K562 (cell line): ENCODE measurements around the gene SLC25A51. TPM values are rescaled to one million over a fixed set of nuclear protein-coding genes. Genes with fewer than 3 reads are reported as not detected.

Experiments
- ATF7 ChIP-seq: fragments of 450-650 bp; IDR thresholded peaks from 2 replicates; pipeline ENCODE4 v1.7.1; 2014; ENCODE audit warnings: mild to moderate bottlenecking, moderate library complexity
- CCAR2 ChIP-seq: fragments of 200-400 bp; formaldehyde crosslinking; IDR thresholded peaks from 2 replicates; pipeline ENCODE4 v1.6.1; 2017; ENCODE audit warnings: mild to moderate bottlenecking, low read depth, low read length
- CHAMP1 ChIP-seq: fragments of 450-650 bp; IDR thresholded peaks from 2 replicates; pipeline ENCODE4 v1.6.1; 2016; ENCODE audit warnings: mild to moderate bottlenecking
- CHD7 ChIP-seq: fragments of 200-600 bp; sonication (generic); IDR thresholded peaks from one replicate; pipeline ENCODE4 v1.6.1; 2012; ENCODE audit warnings: mild to moderate bottlenecking, low read depth, low read length, inconsistent platforms
- ERF ChIP-seq: fragments of 450-650 bp; formaldehyde crosslinking; IDR thresholded peaks from 2 replicates; pipeline ENCODE4 v1.4.0; 2020; ENCODE audit warnings: mild to moderate bottlenecking, mixed read lengths
- ESRRB ChIP-seq: fragments of 250-450 bp; sonication (Bioruptor Pico); IDR thresholded peaks from 2 replicates; pipeline ENCODE4 v1.5.0; 2020; ENCODE audit warnings: mild to moderate bottlenecking, moderate library complexity, borderline replicate concordance
- JUN ChIP-seq, 2 experiments: sonication (generic) in 1 of 2; formaldehyde crosslinking in 1 of 2; IDR thresholded peaks; 2 replicates each; pipeline versions ENCODE4 v1.6.1 to v1.8.0; 2012 to 2022; ENCODE audit warnings: borderline replicate concordance in 2 of 2, mild to moderate bottlenecking in 2 of 2, improper control_type of control experiment in 1 of 2, low read depth in 1 of 2, low read length in 1 of 2, missing genetic modification reagents in 1 of 2
- MEIS2 ChIP-seq: fragments of 450-650 bp; IDR thresholded peaks from 2 replicates; pipeline ENCODE4 v1.6.1; 2014; ENCODE audit warnings: mild to moderate bottlenecking; ENCODE audit not compliant: partially characterized antibody
- PHB ChIP-seq: fragments of 250-450 bp; sonication (Bioruptor Pico); IDR thresholded peaks from 2 replicates; pipeline ENCODE4 v1.5.0; 2021
- POLR2B ChIP-seq: fragments of 450-650 bp; IDR thresholded peaks from 2 replicates; pipeline ENCODE4 v1.6.1; 2018; ENCODE audit warnings: low read depth; ENCODE audit not compliant: partially characterized antibody
- RAD21 ChIP-seq, 2 experiments: fragments of 250-450 bp in 1 of 2; fragments of 450-650 bp in 1 of 2; sonication (Bioruptor Pico) in 1 of 2; formaldehyde crosslinking in 1 of 2; IDR thresholded peaks in 1 of 2; conservative IDR thresholded peaks in 1 of 2; 2 replicates each; pipeline versions ENCODE4 v1.4.0 to v1.8.0; 2020 to 2022; ENCODE audit warnings: mild to moderate bottlenecking in 2 of 2, moderate library complexity in 1 of 2
- ZNF146 ChIP-seq: IDR thresholded peaks from one replicate; pipeline ENCODE4 v1.6.1; 2018; ENCODE audit warnings: missing compliant biosample characterization; ENCODE audit not compliant: unreplicated experiment
- ZNF282 ChIP-seq: sonication (generic); formaldehyde crosslinking; IDR thresholded peaks from 2 replicates; pipeline ENCODE4 v1.8.1; 2023; ENCODE audit warnings: missing genetic modification reagents
- polyA plus RNA-seq, 8 experiments: library from polyadenylated mRNA; depleted of rRNA in 4 of 8; stranded (reverse) in 5 of 8; unstranded in 3 of 8; fragments of >200 nt; fragmentation: Nextera tagmentation in 2 of 8; fragmentation: Illumina TruSeq in 1 of 8; extraction: Ambion mirVana in 2 of 8; extraction: Trizol in 1 of 8; gene quantifications; 2 replicates each; pipeline versions ENCODE4 v1.2.1 to v1.2.3, GENCODE V29; 2011 to 2014; ENCODE audit warnings: inconsistent platforms in 1 of 8, missing spikeins in 1 of 8
- total RNA-seq, 7 experiments: library from RNA; depleted of rRNA in 6 of 7; stranded (reverse); fragments of >200 nt in 6 of 7; fragmentation: Illumina TruSeq in 2 of 7; extraction: Trizol in 2 of 7; gene quantifications; 2 replicates each; pipeline versions ENCODE4 v1.2.1 to v1.2.3, GENCODE V29; 2011 to 2021; ENCODE audit warnings: low replicate concordance in 1 of 7

Gene SLC25A51
- total and polyA plus RNA-seq, 9 of the 15 experiments (the other 6 are each of a cell fraction or from before 2014, with no cell fraction given): 9.1 to 40.7 (median 24.5) TPM

- TF ChIP-seq CHD7 (peak; percentile 73), JUN (IDR thresholded peaks at IDR 0.05; ENCODE audit: borderline replicate concordance, low read depth, low read length) (peak; percentile 53; the same call in 1 of the 2 replicates), JUN (CRISPR knock-in tag; IDR thresholded peaks at IDR 0.05; ENCODE audit: borderline replicate concordance) (no peak; the same call in 1 of the 2 replicates), ESRRB (no peak), CCAR2 (no peak), ZNF282 (CRISPR knock-in tag) (peak; percentile 59; the same call in 1 of the 2 replicates), RAD21 (CRISPR knock-in tag; conservative IDR thresholded peaks at IDR 0.05 in 1 of 2, IDR thresholded peaks at IDR 0.05 in 1 of 2) (peak; percentile 80), ZNF146 (CRISPR knock-in tag) (no peak), PHB (CRISPR knock-in tag) (no peak), MEIS2 (peak; percentile 76), ERF (CRISPR knock-in tag) (0 out of 2 replicates have a peak, but pooled peaks have one; percentile 62), CHAMP1 (peak; percentile 85; the same call in 1 of the 2 replicates), ATF7 (peak; percentile 89), POLR2B (peak; percentile 60)
Measured at GRCh38 chr9:37903647-37904444, at the start of gene SLC25A51 (continued).
